ENCODE measurements around the gene BCL2L11. TPM values are rescaled to one million over a fixed set of nuclear protein-coding genes. Genes with fewer than 3 reads are reported as not detected.
A peak's percentile ranks its signal among the peaks of the same experiment; 100 is the strongest.

The BCL2L11 gene
- total and polyA plus RNA-seq, 9 of the 15 experiments (the other 6 are each of a cell fraction or from before 2014, with no cell fraction given): 2.2 to 18.8 (median 5.0) TPM

- Histone ChIP-seq H3K79me2 (ENCODE audit: control insufficient read depth, insufficient read depth, low read length) (peaks cover 49% of the 10 kb centered on the region), H3K9ac (ENCODE audit: insufficient read depth in 1 of 2, low read depth in 2 of 2, low read length in 2 of 2) (peak overlapping the region; percentile 62 to 97), H4K20me1 (replicated peaks; ENCODE audit: control insufficient read depth, insufficient read depth, low read length) (peaks cover 10% of the 10 kb centered on the region), H3K27me3 (ENCODE audit: control insufficient read depth in 2 of 2, insufficient read depth in 2 of 2, low read length in 2 of 2) (no peaks in the 10 kb centered on the region), H3K9me1 (ENCODE audit: control insufficient read depth, insufficient read depth, low read length) (no peaks in the 10 kb centered on the region), H2AFZ (ENCODE audit: low read depth, low read length) (peak overlapping the region; percentile 74), H3K4me2 (ENCODE audit: insufficient read depth, low read length) (peak overlapping the region; percentile 86), H3K9me3 (replicated peaks; ENCODE audit: control insufficient read depth, insufficient read depth, low read depth, low read length) (no peaks in the 10 kb centered on the region), H3K4me3 (peak overlapping the region; percentile 62), H3K27ac (ENCODE audit: extremely low read depth, low read depth, low read length) (peak overlapping the region; percentile 81; the same call in 2 of the 3 replicates), H3K36me3 (ENCODE audit: control insufficient read depth, insufficient read depth, low read length) (peaks cover 34% of the 10 kb centered on the region), H3K4me1 (replicated peaks in 1 of 2; ENCODE audit: control insufficient read depth in 2 of 2, insufficient read depth in 2 of 2, low read length in 2 of 2) (peaks cover 4 to 40% of the 10 kb centered on the region in 2 experiments; a peak in 4 of 5 replicates)
- peak; percentile 79 to 94 (median 88) for DNase-seq (ENCODE audit: extremely low read depth in 1 of 4, low spot score in 3 of 4)
- ATAC-seq: peak; percentile 82
- BruUV-seq (replicated peaks): no TSS peak
- POLR2A ChIA-PET: interaction anchor here (0.6 to 1.6 kb wide), 4 partner anchors 18 to 487 kb away, joined by 3 to 5 read pairs (median 3); no protein-coding TSS in a partner anchor
- 1% methylated on average over 73 of the region's 93 CpGs for WGBS (ENCODE audit: insufficient coverage, low coverage, missing lambda C conversion rate)
- CTCF ChIA-PET (ENCODE audit: low intra/inter-chr PET ratio): no interaction called here
- intact Hi-C loops (cut with micrococcal nuclease): no loop called here
- in situ Hi-C loops (cut with MboI): no loop called here
- peak; percentile 80 for FAIRE-seq
- peak; percentile 86; the same call in 1 of the 2 replicates for TF ChIP-seq CXXC5 (CRISPR knock-in tag; IDR thresholded peaks at IDR 0.05)
- no peak for TF ChIP-seq ILK (tag; IDR thresholded peaks at IDR 0.05; ENCODE audit: borderline replicate concordance, low read depth)
- TF ChIP-seq CREM (IDR thresholded peaks at IDR 0.05; ENCODE audit: low read depth): peak; percentile 27; the same call in 1 of the 2 replicates
- no peak for TF ChIP-seq ZNF280A (IDR thresholded peaks at IDR 0.05; ENCODE audit: low read depth, partially characterized antibody)
- TF ChIP-seq NCOA2 (IDR thresholded peaks at IDR 0.05; ENCODE audit: partially characterized antibody in 2 of 2): no peak
- TF ChIP-seq GATAD2B (IDR thresholded peaks at IDR 0.05; ENCODE audit: borderline replicate concordance): peak; percentile 76; the same call in 1 of the 2 replicates
- TF ChIP-seq SRSF9 (IDR thresholded peaks at IDR 0.05; ENCODE audit: borderline replicate concordance, low read depth, low read length): no peak
- no peak for TF ChIP-seq IRF9 (tag; IDR thresholded peaks at IDR 0.05)
- TF ChIP-seq ZBTB7A (IDR thresholded peaks at IDR 0.05; ENCODE audit: borderline replicate concordance, control insufficient read depth, low read depth, low read length): peak; percentile 32; the same call in 1 of the 2 replicates
- peak; percentile 95 for TF ChIP-seq HNRNPLL (IDR thresholded peaks at IDR 0.05; ENCODE audit: low read depth, low read length, poor library complexity, severe bottlenecking)
- TF ChIP-seq ZNF165 (CRISPR knock-in tag; IDR thresholded peaks at IDR 0.05; ENCODE audit: borderline replicate concordance): no peak
- TF ChIP-seq SMC3 (conservative IDR thresholded peaks at IDR 0.05; ENCODE audit: insufficient read depth, low read depth, low read length): no peak
- TF ChIP-seq NFYB (IDR thresholded peaks at IDR 0.05; ENCODE audit: extremely low read depth, insufficient read length): peak; percentile 88
- TF ChIP-seq VEZF1 (CRISPR knock-in tag; IDR thresholded peaks at IDR 0.05): peak; percentile 58
- no peak for TF ChIP-seq SIX5 (IDR thresholded peaks at IDR 0.05; ENCODE audit: borderline replicate concordance in 1 of 2, insufficient read depth in 1 of 2, low read depth in 1 of 2, low read length in 2 of 2)
These were observed 1.3 kb downstream of the BCL2L11 start for GRCh38 chr2:111121828-111122630.
